Mucosa of rectum (tissue), 2 donors: ENCODE results near the gene MRPL53.
"Not testable (repeated sequence)": the region's sequence is repeated elsewhere in the genome, so short reads cannot be mapped to it uniquely, and the experiment has no call there.

ENCODE experiments used
- H3K27ac ChIP-seq, 2 donors: one replicate each; pipeline ENCODE4 v1.7.0; 2013; ENCODE audit warnings: inconsistent platforms in 2 of 2, low read depth in 2 of 2, low read length in 2 of 2
- H3K27me3 ChIP-seq, 2 donors: one replicate each; pipeline ENCODE4 v1.7.0; 2013; ENCODE audit warnings: low read length in 2 of 2; ENCODE audit not compliant: control insufficient read depth in 2 of 2, insufficient read depth in 2 of 2
- H3K36me3 ChIP-seq, 2 donors: one replicate each; pipeline ENCODE4 v1.7.0; 2013; ENCODE audit warnings: low read length in 2 of 2; ENCODE audit not compliant: control insufficient read depth in 2 of 2, insufficient read depth in 2 of 2
- H3K4me1 ChIP-seq, 2 donors: one replicate each; pipeline ENCODE4 v1.7.0; 2013; ENCODE audit warnings: low read length in 2 of 2, mild to moderate bottlenecking in 1 of 2; ENCODE audit not compliant: control insufficient read depth in 2 of 2, insufficient read depth in 2 of 2
- H3K4me3 ChIP-seq, 2 donors: one replicate each; pipeline ENCODE4 v1.7.0; 2013; ENCODE audit warnings: low read length in 2 of 2
- H3K9ac ChIP-seq, 2 donors: one replicate each; pipeline ENCODE4 v1.7.0; 2013; ENCODE audit warnings: low read length in 2 of 2, low read depth in 1 of 2, mild to moderate bottlenecking in 1 of 2
- H3K9me3 ChIP-seq, 2 donors: one replicate each; pipeline ENCODE4 v1.7.0; 2013; ENCODE audit warnings: low read length in 2 of 2; ENCODE audit not compliant: control insufficient read depth in 2 of 2
- donor health status: healthy.
- donor health status: Normal muscosa, but diverticular disease.

The MRPL53 gene

DNA sequence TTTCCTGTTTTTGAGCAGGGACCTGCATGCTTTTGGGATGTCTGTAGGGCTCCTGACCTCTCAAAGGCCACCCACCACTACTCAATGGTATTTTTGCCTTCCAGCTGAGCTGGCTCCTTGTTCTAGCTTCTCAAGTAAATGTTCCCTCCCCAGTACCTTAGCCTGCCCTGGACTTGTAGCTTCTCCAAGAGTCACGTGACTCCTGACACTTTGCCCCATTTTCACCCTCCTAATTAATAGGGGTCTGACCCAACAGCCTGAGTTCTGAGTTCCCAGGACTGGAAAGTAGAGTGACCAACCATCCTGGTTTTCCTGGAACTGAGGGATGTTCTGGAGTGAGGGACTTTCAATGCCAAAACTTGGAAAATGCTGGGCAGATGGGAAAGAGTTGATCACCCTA is 23.0 kb upstream of the MRPL53 start:
- Histone ChIP-seq H3K4me3 (no peak overlapping the region), H3K9ac (no peak overlapping the region), H3K27ac (no peak overlapping the region), H3K4me1 (peaks cover 25% of the 10 kb centered on the region in 2 donors), H3K27me3 (peaks cover 11 to 34% of the 10 kb centered on the region in 2 donors), H3K9me3 (no peaks in the 10 kb centered on the region), H3K36me3 (peaks cover 32 to 34% of the 10 kb centered on the region in 2 donors)

DNA sequence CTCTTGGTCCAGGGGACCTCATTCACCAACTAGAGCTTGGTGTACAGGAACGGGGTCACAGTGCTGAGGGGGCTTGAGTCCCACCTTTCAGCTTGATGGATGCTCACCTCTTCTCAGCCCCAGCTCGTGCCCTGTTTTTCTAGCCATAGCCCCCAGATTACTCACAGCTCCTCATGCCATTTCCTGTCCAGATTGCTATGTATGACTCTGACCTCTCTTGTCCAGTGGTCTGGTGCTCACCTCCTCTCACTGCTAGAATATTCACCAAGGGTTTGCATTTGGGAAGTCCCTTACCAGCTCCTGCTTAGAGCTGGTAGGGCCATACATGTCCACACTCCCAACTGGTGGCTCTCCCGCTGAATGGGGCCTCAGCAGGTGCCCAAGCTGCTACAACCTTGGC is 21.1 kb upstream of the MRPL53 start:
- H3K36me3 ChIP-seq: peaks cover 40 to 43% of the 10 kb centered on the region in 2 donors
- H3K27me3 ChIP-seq: peaks cover 2 to 16% of the 10 kb centered on the region in 2 donors
- no peak overlapping the region for H3K4me3 ChIP-seq
- H3K4me1 ChIP-seq: peaks cover 11% of the 10 kb centered on the region in 2 donors
- no peak overlapping the region for H3K9ac ChIP-seq
- H3K27ac ChIP-seq: no peak overlapping the region
- no peaks in the 10 kb centered on the region for H3K9me3 ChIP-seq

DNA sequence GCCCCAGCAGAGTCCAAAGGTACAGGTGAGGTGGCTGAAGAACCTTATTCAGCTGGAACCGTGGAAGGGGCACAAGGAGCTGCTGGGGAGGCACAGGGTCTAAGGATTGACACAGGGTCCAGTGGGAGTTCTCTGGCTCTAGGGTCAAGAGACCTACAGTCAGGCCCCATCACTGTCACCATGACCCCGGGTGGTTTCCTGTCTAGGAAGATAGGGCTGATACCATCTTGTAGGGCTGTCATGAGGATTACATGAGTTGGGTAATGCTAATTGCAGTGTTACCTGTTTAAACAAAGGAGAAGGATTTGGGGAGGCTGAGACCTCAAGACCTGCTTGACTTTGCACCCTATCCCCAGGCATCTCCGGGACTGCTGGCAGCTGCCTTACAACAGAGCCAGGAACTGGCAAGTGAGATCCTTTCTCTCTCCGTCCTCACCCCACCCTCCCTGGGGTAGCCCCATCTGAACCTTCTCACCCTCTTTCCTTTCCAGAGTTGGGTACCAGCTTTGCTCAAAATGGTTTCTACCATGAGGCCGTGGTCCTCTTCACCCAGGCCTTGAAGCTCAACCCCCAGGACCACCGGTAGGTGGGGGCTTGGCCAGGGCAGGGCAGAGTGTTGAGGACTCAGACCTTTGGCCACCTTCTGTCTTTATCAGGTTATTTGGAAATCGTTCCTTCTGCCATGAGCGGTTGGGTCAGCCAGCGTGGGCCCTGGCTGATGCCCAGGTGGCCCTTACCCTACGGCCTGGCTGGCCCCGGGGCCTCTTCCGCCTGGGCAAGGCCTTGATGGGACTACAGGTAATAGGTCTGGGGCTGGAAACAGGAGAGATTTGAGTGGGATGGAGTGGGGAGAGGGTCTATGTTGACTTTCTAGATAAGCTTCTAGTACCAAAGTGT is 19.4 kb upstream of the MRPL53 start:
- Histone ChIP-seq H3K4me1 (no peaks in the 10 kb centered on the region), H3K4me3 (no peak overlapping the region), H3K9ac (no peak overlapping the region), H3K27ac (no peak overlapping the region), H3K27me3 (no peaks in the 10 kb centered on the region), H3K9me3 (no peaks in the 10 kb centered on the region), H3K36me3 (peaks cover 43 to 45% of the 10 kb centered on the region in 2 donors)

DNA sequence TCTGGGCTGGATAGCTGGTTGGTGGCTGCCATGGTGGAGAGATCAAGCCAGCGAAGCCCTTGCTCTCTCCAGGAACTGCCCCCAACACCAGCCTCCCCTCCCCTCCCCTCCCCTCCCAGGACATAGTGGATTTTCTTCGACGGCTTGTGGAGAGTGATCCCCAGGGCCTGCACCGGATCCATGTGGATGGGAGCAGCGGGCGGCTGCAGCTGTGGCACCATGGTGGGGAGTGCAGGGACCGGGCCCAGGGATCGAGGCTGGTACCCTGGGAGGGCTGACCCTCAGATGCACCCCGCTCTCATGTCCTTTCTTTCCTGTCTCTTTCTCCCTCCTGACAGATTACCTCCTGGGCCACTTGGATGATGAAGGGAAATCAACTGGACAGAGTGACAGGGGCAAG is 17.4 kb upstream of the MRPL53 start:
- H3K36me3 ChIP-seq: peaks cover 46 to 50% of the 10 kb centered on the region in 2 donors
- no peaks in the 10 kb centered on the region for H3K9me3 ChIP-seq
- H3K4me3 ChIP-seq: no peak overlapping the region
- H3K4me1 ChIP-seq: no peaks in the 10 kb centered on the region
- H3K27ac ChIP-seq: no peak overlapping the region
- no peak overlapping the region for H3K9ac ChIP-seq
- no peaks in the 10 kb centered on the region for H3K27me3 ChIP-seq

DNA sequence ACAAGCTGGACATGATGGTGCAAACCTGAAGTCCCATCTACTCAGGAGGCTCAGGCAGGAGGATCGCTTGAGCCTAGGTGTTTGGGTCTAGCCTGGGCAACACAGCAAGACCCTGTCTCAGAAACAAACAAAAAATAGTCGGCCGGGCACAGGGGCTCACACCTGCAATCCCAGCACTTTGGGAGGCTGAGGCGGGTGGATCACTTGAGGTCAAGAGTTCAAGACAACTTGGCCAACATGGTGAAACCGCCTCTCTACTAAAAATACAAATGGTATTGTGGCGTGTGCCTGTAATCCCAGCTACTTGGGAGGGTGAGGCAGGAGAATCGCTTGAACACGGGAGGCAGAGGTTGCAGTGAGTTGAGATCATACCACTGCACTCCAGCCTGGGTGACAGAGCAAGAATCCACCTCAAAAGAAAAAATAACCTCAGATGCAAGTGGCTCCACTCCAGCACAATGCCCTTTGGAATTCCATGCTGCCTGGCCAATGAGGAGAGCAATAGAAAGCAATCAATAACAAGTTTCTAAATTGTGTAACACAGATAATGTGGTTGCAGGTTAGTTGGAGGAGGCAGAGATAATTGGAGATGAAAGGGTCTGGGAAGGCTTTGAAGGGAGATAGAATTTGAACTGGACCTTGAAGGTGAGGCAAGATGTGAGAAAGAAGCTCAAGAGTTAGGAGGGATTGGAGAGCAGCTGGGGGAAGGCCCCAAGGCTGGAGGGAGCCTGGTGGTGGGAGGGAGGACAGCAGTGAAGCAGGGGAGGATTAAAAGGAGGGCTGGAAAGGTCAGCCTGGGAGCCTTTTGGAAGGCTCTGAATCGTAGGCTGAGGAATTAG is 16.4 kb upstream of the MRPL53 start:
- Histone ChIP-seq H3K4me3 (no peak overlapping the region), H3K4me1 (no peaks in the 10 kb centered on the region), H3K9me3 (no peaks in the 10 kb centered on the region), H3K36me3 (peaks cover 46 to 50% of the 10 kb centered on the region in 2 donors), H3K9ac (no peak overlapping the region), H3K27me3 (no peaks in the 10 kb centered on the region), H3K27ac (no peak overlapping the region)

DNA sequence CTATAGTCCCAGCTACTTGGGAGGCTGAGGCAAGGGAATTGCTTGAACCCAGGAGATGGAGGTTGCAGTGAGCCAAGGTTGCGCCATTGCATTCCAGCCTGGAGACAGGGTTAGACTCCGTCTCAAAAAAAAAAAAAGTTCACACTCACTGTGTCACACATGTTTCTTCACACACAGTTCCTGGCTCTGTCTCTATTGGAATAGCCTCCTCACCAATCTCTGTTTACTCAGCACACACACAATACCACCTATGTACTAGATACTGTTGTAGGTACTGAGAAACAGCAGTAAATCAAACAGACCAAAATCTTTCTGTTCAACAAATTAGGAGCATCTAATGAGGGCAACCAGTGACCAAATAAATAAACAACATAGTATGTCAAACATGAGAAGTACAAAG is 13.7 kb upstream of the MRPL53 start:
- peaks cover 20 to 24% of the 10 kb centered on the region in 2 donors for H3K36me3 ChIP-seq
- H3K9me3 ChIP-seq: no peaks in the 10 kb centered on the region
- no peak overlapping the region for H3K4me3 ChIP-seq
- no peak overlapping the region for H3K9ac ChIP-seq
- H3K4me1 ChIP-seq: peaks cover 16% of the 10 kb centered on the region in 2 donors
- no peaks in the 10 kb centered on the region for H3K27me3 ChIP-seq
- no peak overlapping the region for H3K27ac ChIP-seq

DNA sequence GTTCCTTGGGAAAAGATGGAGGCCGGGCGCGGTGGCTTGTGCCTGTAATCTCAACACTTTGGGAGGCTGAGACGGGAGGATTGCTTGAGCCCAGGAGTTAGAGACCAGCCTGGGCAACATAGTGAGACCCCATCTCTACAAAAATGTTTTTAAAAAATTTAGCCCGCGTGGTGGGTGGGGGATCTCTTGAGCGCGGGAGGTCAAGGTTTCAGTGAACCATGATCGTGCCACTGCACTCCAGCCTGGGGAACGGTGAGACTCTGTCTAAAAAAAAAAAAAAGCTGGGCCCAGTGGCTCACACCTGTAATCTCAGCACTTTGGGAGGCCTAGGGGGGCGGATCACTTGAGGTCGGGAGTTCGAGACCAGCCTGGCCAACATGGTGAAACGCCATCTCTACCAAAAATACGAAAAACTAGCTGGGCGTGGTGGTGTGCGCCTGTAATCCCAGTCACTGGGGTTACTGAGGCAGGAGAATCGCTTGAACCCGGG is 11.2 kb upstream of the MRPL53 start:
- not testable (repeated sequence) for H3K9me3 ChIP-seq, H3K27ac ChIP-seq, H3K27me3 ChIP-seq
- Histone ChIP-seq H3K4me1 (peaks cover 24 to 25% of the 10 kb centered on the region in 2 donors), H3K36me3 (peaks cover 7 to 16% of the 10 kb centered on the region in 2 donors), H3K9ac (peak overlapping the region; percentile 83 to 89), H3K4me3 (peak overlapping the region; percentile 100)

DNA sequence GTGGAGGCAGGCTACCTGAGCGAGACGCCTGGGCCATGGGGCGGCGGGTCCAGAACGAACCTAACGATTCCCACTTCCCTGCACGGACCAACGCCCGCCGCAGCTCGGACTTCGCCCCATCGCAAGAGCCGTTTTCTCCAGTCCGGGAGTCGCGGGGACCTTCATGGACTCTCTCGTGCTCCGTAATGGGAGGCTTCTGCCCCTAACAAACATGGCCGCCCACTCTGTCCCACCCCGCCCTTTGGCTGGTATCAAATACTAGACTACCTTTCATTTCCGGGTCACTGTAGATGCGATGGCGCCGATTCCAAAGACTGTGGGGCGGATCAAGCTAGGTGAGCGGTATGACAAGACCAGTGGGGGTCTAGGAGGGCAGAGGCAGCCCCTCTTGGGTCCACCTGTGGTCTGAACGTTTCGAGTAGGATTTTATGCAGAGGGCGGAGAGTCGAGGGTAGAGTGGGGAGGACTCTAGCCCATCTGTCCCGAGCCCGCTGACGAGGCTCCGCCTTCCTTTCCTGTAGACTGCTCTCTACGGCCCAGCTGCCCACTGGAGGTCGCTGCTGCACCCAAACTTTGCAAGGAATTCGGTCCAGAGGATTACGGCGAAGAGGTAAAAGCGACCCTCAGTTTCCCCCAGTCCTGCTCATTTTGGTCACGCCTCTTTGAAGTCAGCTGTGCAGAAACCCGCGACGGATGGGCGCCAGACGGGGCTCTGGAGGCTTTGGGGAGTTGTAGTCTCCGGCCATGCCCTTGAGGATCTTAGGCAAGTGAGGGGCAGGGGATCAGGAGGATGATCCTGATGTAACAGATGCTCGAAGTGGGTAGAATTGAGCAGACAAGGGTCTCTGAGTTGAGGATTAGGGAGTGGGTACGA is 10.6 kb upstream of the MRPL53 start, which contains the start of the genes CCDC142 and TTC31:
Gene CCDC142, minus strand, starts transcription at position 198 of the 874 bp plus-strand sequence. Its CDS starts 161 bp downstream, at position 37.
Gene TTC31, plus strand, starts transcription at position 281 of the 874 bp plus-strand sequence. Its CDS starts 15 bp downstream, at position 296.
- Histone ChIP-seq H3K36me3 (peaks cover 7 to 13% of the 10 kb centered on the region in 2 donors), H3K9me3 (no peaks in the 10 kb centered on the region), H3K27ac (peak within 1 kb of the TSS; percentile 93), H3K9ac (peak within 1 kb of the TSS; percentile 83 to 89), H3K4me3 (peak within 1 kb of the TSS; percentile 100), H3K27me3 (no peaks in the 10 kb centered on the region), H3K4me1 (peaks cover 24 to 25% of the 10 kb centered on the region in 2 donors)
